Measurements from ENCODE around the gene ACTN1. TPM values are rescaled to one million over a fixed set of nuclear protein-coding genes. Genes with fewer than 3 reads are reported as not detected.

ACTN1 gene
- total RNA-seq, 2 donors from 2014 or later = 106 to 185 TPM

- Histone ChIP-seq H3K9ac (ENCODE audit: low read depth in 2 of 2, low read length in 2 of 2) (peak overlapping the region in 1 of 2 donors; percentile 60), H3K4me1 (peaks cover 25% of the 10 kb centered on the region), H3K27me3 (no peaks in the 10 kb centered on the region), H3K9me3 (no peaks in the 10 kb centered on the region), H3K4me3 (no peak overlapping the region), H3K27ac (peak overlapping the region; percentile 74), H3K36me3 (no peaks in the 10 kb centered on the region)
- DNase-seq = no peak
- intact Hi-C loops (cut with DNase I) = no loop called here
- TF ChIP-seq, protein P1, sequence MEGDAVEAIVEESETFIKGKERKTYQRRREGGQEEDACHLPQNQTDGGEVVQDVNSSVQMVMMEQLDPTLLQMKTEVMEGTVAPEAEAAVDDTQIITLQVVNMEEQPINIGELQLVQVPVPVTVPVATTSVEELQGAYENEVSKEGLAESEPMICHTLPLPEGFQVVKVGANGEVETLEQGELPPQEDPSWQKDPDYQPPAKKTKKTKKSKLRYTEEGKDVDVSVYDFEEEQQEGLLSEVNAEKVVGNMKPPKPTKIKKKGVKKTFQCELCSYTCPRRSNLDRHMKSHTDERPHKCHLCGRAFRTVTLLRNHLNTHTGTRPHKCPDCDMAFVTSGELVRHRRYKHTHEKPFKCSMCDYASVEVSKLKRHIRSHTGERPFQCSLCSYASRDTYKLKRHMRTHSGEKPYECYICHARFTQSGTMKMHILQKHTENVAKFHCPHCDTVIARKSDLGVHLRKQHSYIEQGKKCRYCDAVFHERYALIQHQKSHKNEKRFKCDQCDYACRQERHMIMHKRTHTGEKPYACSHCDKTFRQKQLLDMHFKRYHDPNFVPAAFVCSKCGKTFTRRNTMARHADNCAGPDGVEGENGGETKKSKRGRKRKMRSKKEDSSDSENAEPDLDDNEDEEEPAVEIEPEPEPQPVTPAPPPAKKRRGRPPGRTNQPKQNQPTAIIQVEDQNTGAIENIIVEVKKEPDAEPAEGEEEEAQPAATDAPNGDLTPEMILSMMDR (IDR thresholded peaks at IDR 0.05) = no peak
Measured at GRCh38 chr14:68955164-68955850, 23.8 kb downstream of the ACTN1 start.

GRCh38 chr14:68953196-68953555 is 25.9 kb downstream of the ACTN1 start:
- peaks cover 32% of the 10 kb centered on the region for H3K4me1 ChIP-seq
- peak overlapping the region in 1 of 2 donors; percentile 53 for H3K9ac ChIP-seq (ENCODE audit: low read depth in 2 of 2, low read length in 2 of 2)
- no peaks in the 10 kb centered on the region for H3K9me3 ChIP-seq
- TF ChIP-seq, protein P1 (IDR thresholded peaks at IDR 0.05) = no peak
- no peak for DNase-seq
- no peaks in the 10 kb centered on the region for H3K36me3 ChIP-seq
- no peaks in the 10 kb centered on the region for H3K27me3 ChIP-seq
- intact Hi-C loops (cut with DNase I) = no loop called here
- no peak overlapping the region for H3K4me3 ChIP-seq
- peak overlapping the region; percentile 73 for H3K27ac ChIP-seq

GRCh38 chr14:68952531-68953195 is 26.4 kb downstream of the ACTN1 start:
- Histone ChIP-seq H3K27me3 (no peaks in the 10 kb centered on the region), H3K4me1 (peaks cover 37% of the 10 kb centered on the region), H3K27ac (peak overlapping the region; percentile 73), H3K9me3 (no peaks in the 10 kb centered on the region), H3K4me3 (no peak overlapping the region), H3K9ac (ENCODE audit: low read depth in 2 of 2, low read length in 2 of 2) (peak overlapping the region; percentile 38 to 55), H3K36me3 (no peaks in the 10 kb centered on the region)
- no peak for DNase-seq
- TF ChIP-seq, protein P1 (IDR thresholded peaks at IDR 0.05) = no peak
- intact Hi-C loops (cut with DNase I) = no loop called here

DNA sequence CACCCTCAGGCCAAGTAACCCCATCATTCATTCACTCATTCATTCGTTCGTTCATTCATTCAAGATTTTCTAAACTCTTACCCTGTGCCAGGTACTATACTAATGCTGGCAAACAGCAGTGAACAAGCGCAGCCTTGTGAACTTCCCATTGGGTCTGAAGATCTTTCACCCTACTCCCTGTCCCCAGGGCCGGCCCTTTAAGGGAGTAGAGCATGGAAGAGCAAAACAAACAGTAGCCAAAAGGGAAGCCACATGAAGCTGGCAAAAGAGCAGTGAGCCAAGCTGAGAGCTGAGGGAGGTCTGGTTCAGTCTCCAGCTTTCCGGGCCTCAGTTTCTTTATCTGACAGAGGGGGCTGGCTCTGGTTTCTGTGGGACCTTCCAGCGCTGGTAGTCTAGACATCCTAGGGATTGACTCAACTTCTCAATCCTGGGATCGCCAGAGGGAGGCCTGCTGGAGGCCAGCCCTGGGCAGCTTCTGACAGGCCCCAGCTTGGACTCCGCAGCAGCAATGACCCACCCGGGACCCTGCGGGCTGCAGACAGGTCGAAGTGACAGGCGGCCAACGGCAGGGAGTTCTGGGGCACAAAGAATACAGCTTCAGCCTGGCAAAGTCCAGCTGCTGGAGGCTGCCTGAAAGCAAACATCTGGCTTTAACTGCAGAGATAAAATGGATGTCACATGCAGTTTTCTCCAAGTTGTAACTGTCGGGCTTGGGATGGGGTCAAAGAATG is 27.1 kb downstream of the ACTN1 start:
- Histone ChIP-seq H3K36me3 (no peaks in the 10 kb centered on the region), H3K9me3 (no peaks in the 10 kb centered on the region), H3K4me1 (peaks cover 43% of the 10 kb centered on the region), H3K4me3 (no peak overlapping the region), H3K27ac (peak overlapping the region; percentile 73), H3K9ac (ENCODE audit: low read depth in 2 of 2, low read length in 2 of 2) (peak overlapping the region in 1 of 2 donors; percentile 55), H3K27me3 (no peaks in the 10 kb centered on the region)
- intact Hi-C loops (cut with DNase I) = no loop called here
- TF ChIP-seq, protein P1 (IDR thresholded peaks at IDR 0.05) = no peak
- no peak for DNase-seq

DNA sequence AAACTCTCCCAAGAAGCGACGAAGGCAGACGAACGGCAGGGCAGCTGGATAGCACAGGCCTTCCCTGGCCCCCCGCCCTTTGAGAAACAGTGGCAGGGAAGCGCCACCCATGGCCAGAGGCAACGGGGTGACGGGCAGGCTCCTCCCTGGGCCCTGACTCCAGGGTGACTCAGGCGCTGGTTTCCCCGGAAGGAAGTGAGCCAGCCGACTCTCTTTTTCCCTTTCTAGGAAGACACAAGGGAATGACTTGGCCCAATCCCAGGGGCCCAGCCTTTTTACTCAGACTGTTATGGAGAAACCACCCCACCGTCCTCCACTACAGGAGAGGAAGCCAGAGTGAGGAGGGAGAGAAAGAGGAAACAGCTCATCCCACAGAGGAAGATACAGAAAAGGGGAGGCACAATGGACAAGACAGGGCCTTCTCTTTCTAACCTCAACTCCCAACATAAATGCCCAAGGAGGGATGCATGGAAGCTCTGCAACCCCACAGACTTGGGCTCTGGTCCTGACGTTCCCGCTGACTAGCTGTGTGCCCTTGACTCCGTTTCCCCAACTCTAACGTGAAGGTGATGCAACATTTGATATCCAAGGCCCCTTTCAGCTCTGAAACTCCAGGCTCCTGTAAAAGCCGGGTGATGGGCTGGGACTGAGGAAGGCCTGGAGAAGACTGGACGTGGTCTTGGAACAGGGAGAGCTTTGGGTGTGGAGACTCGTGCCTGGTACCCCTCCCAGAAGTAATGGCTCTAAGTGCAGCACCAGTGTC is 27.9 kb downstream of the ACTN1 start:
- Histone ChIP-seq H3K4me1 (peaks cover 46% of the 10 kb centered on the region), H3K36me3 (no peaks in the 10 kb centered on the region), H3K27ac (peak overlapping the region; percentile 73), H3K9me3 (no peaks in the 10 kb centered on the region), H3K4me3 (no peak overlapping the region), H3K9ac (ENCODE audit: low read depth in 2 of 2, low read length in 2 of 2) (peak overlapping the region in 1 of 2 donors; percentile 60), H3K27me3 (no peaks in the 10 kb centered on the region)
- TF ChIP-seq, protein P1 (IDR thresholded peaks at IDR 0.05) = no peak
- intact Hi-C loops (cut with DNase I) = no loop called here
- peak; percentile 85 for DNase-seq
